Kasumi-1 (cell line): ENCODE results near the gene RTEL1.
A peak's percentile ranks its signal among the peaks of the same experiment; 100 is the strongest.
"Not testable (repeated sequence)": the region's sequence is repeated elsewhere in the genome, so short reads cannot be mapped to it uniquely, and the experiment has no call there.

ENCODE experiments used
- DNase-seq, 2 experiments: peaks; one replicate each; lab custom pipeline; 2025; lab: John Stamatoyannopoulos, UW

The RTEL1 gene, protein sequence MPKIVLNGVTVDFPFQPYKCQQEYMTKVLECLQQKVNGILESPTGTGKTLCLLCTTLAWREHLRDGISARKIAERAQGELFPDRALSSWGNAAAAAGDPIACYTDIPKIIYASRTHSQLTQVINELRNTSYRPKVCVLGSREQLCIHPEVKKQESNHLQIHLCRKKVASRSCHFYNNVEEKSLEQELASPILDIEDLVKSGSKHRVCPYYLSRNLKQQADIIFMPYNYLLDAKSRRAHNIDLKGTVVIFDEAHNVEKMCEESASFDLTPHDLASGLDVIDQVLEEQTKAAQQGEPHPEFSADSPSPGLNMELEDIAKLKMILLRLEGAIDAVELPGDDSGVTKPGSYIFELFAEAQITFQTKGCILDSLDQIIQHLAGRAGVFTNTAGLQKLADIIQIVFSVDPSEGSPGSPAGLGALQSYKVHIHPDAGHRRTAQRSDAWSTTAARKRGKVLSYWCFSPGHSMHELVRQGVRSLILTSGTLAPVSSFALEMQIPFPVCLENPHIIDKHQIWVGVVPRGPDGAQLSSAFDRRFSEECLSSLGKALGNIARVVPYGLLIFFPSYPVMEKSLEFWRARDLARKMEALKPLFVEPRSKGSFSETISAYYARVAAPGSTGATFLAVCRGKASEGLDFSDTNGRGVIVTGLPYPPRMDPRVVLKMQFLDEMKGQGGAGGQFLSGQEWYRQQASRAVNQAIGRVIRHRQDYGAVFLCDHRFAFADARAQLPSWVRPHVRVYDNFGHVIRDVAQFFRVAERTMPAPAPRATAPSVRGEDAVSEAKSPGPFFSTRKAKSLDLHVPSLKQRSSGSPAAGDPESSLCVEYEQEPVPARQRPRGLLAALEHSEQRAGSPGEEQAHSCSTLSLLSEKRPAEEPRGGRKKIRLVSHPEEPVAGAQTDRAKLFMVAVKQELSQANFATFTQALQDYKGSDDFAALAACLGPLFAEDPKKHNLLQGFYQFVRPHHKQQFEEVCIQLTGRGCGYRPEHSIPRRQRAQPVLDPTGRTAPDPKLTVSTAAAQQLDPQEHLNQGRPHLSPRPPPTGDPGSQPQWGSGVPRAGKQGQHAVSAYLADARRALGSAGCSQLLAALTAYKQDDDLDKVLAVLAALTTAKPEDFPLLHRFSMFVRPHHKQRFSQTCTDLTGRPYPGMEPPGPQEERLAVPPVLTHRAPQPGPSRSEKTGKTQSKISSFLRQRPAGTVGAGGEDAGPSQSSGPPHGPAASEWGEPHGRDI (N-terminal part only)

DNA sequence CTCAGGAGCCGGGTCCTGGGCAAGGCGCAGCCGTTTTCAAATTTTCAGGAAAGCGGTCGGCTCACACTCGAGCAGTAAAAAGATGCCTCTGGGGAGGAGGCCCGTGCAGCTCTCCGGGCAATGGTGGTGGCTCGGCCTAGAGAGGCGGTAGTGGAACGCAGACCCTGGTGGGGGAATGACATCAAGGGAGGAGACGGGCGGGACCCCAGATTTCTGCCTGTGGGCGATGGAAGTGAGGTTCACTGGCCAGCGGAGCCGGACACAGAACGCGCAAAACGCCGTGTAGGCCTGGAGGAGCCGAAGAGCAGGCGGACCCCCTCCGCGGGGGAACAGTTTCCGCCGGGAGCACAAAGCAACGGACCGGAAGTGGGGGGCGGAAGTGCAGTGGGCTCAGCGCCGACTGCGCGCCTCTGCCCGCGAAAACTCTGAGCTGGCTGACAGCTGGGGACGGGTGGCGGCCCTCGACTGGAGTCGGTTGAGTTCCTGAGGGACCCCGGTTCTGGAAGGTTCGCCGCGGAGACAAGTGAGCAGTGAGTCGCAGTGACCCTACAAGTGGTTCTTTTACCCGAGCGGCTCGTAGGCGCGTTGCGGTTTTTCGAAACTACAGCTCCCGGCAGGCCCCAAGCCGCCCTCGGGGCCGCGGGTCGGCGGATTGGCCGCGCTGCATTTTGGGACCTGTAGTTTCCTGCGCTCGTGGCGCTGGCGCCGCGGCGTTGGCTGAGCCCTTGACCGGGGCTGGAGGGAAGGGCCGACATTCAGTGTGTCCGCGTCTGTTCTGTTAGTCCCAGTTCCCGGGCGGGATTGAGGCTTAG lies at the start of gene RTEL1:
Gene RTEL1, plus strand, starts transcription at position 376 of the 812 bp plus-strand sequence. CDS start 1,091 bp downstream, outside the sequence.
- peak; percentile 79 to 82 for DNase-seq

DNA sequence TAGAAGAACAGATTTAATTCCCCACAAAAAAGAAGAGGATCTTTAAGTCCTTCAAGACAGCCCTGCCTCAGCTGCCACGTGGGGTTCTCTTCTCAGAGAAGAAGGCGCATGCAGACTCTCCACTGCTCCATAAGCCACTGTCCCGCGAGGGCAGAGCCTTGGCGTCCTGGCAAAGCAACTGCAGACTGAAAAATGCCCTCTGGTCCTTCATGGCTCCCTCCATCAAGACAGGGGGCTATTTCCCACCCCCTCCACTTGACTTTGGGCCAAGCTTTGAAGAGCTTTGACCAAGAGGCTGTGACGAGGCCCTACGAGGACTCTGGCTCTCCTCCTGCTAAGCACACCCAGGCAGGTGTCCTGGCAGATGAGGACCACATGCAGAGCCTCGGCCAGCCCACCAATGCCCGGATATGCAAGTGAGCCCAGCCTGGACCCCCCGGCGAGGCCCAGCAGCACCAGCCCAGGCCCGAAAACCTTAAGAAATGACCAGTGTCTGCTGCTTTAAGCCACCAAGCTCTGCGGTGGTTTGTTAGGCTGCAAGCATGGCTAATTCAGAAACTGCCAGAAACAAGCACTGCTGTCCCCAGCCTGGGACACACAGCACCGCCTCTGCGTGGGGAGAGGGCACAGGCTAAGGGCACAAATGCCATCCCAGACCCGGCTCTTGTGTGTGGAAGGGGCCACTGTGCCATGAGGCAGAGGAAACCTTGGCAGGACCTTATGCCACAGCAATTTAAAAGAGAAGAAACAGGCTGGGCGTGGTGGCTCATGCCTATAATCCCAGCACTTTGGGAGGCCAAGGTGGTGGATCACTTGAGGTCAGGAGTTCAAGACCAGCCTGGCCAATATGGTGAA lies 47.3 kb upstream of the RTEL1 start:
- no peak for DNase-seq

DNA sequence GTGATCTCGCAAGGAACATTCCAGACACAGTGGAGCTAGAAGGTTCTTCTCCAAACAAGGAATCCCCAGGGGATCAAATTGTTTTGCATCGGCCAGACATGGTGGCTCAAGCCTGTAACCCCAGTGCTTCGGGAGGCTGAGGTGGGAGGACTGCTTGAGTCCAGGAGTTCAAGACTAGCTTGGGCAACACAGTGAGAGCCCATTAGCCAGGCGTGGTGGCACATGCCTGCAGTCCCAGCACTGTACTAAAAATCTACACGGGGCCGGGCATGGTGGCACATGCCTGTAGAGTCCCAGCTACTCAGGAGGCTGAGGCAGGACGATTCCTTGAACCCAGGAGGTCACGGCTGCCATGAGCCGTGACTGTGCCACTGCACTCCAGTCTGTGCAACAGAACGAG lies 46.5 kb upstream of the RTEL1 start:
- no peak for DNase-seq

DNA sequence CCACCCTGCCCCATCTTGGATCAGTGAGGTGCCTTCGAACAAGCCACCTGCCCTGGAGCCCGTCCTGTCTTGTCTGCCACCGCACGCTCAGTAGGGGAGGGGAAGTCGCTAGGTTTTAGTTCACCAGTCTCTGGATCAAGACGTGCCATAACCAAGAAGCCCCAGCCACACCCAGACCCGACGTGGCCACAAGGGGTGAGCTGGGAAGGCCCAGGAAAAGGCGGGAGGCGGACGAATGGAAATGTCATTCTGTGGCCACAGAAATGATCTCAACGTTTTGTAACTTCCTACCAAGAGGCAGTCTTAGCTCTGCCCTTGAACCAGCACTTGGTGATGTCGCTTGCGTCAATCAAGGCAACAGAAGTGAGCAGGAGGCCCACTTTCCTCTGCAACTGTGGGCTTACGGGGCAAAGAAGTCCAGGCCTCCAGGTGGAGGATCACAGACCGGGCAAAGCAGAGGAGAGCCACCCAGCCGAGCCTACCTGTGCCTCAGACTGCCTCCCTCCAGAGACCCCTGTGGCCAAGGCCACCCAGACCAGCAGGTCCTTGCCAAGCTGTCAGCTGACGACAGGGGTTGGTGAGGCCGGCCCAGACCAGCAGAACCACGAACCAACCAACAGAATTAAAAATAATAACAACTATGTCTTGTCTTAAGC lies 45.7 kb upstream of the RTEL1 start:
- peak; percentile 62 to 71 for DNase-seq

DNA sequence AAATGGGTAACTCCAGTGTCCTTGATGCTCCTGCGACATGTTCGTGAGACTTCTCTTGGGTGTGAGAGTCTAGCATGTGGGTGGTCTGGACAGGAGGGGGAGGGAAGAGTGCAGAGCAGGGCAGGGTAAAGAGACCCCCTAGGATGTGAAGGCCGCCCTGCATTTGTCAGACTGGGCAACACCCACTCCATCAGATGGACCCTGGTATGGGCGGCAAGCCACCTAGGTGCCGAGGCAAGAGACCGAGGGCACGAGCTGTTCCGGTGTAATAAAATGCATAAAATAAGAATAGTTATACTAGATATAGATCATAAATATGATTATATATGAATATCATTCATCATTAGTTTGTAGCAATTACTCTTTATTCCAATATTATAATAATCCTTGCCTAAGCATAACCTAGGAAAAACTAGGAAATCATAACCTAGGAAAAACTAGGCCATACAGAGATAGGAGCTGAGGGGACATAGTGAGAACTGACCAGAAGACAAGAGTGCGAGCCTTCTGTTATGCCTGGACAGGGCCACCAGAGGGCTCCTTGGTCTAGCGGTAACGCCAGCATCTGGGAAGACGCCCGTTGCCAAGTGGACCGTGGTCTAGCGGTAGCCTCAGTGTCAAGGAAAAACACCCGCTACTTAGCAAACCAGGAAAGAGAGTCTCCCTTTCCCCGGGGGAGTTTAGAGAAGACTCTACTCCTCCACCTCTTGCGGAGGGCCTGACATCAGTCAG lies 44.1 kb upstream of the RTEL1 start:
- DNase-seq, result not testable (repeated sequence)

DNA sequence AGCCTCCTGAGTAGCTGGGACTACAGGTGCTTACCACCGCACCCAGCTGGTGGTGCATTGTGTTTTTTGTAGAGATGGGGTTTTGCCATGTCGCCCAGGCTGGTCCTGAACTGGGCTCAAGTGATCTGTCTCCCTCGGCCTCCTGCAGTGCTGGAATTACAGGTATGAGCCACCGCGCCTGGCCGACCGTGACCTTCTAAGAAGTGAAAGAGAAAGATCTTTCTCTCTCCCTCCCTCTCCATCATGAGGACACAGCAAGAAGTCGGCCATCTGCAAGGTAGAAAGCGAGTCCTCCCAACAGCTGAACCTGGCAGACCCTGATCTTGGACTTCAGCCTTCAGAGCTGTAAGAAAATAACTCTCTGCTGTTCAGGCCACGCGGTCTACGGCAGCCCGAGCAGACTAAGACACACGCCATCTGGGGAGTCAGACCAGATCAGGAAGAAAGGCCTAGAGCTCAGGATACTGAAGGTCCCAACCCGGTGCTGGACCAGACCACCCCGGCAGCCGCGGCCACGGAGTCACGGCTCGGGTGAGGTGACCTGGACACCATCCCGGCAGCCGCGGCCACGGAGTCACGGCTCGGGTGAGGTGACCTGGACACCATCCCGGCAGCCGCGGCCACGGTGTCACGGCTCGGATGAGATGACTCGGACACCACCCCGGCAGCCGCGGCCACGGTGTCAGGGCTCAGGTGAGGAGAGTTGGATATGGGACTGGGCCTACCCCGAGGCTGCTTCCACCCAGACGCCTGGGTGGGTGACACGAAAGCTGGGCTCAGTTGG lies 40.8 kb upstream of the RTEL1 start:
- no peak for DNase-seq

DNA sequence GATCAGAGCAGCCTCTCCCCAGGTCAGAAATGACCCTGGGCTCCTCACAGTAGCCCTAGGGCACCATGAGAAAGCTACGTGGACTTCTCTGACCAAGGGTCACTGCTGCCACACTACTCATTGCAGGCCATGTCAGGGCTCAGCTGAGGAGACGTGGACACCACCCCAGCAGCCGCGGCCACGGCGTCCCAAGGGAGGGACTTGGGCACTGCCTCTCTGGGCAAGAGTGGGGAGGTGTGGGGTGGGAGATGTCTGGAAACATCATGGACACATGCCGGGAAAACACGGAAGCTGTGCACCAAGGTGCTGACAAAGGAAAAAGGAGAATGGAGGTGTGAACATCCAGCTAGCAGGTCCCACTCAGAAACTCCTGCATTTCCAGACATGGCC lies 40.2 kb upstream of the RTEL1 start:
- no peak for DNase-seq

DNA sequence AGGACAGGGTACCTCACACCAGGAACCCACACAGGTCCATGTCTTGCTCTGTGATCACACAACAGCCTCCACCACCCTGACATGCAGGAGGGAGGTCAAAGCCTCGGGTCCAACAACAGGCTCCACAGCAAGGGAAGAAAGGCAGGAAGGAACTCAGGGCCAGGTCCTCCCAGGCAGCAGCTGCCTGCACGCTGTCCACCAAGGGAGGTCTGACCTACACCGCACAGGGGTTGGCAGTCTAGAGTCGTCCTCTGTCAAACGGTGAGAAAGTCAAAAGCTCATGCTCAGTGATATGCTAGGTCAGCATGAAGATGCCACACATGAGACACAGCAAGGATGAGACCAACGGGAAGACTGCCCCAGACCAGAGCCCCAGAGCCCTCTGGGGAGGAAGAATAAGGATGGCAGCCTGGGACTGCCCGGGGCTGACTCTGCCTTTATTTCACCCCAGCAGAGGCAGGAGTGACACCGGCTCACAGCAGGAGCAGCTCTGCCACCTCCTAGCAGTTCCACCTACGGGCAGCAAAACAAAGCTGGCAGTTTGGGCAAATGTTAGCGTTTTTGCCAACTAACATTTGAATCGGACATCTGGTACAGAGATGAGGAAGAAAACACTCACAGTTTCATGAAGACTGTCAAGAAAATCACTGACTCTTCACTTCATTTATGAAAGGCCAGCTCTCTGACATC lies 39.7 kb upstream of the RTEL1 start:
- no peak for DNase-seq

DNA sequence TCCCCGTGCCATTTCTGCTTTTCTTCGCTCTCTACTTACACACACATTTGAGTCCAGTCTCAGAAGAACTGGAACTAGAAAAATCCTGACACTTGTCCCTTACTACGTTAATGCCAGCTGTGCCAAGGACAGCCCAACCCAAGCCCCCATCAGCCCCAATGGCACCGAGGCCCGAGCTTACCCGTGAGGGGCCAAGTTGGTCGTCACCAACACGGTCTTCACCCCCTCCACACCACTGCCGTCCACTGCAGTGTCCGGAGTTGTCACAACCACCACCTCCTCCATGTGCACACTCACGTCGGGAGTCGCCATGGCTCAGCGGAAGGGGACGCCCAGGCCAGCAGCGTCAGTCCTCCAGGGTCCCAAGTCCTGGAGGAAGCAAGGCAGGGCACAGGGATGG lies 39.0 kb upstream of the RTEL1 start:
- DNase-seq, result no peak

DNA sequence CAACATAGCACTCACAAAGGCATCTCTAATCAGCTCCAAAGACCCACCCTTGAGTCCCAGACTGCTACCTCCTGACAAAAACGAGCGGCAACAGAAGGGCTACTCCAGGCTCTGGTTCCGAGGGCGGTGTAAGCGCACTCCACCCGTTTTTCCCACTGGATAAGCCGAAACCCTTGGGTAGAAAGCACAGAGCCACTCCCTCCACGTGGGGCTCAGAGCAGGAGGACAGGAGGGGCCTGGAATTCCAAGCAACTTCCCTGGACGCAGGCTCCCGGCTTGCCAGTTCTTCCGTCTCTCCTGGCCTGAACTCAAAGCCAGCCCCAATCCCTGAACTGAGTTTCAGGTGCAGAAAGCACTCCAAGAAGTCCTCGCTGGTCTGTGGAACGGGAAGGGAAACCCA lies 38.6 kb upstream of the RTEL1 start:
- DNase-seq, result no peak

DNA sequence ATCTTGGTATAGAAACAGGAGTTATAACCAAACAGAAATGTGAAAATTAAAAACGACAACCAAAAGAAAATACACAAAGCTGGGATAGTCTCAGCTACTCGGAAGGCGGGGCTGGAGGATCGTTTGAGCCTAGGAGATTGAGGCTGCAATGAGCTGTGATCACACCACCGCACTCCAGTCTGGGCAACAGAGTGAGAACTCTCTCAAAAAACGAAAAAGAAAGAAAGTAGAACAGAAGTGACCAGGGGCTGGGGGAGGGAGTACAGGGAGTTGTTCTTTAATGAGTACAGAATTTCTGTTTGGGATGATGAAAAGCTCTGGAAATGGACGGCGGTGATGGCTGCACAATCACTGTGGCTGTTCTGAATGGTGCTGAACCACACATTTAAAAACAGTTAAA lies 37.1 kb upstream of the RTEL1 start:
- DNase-seq, result no peak

DNA sequence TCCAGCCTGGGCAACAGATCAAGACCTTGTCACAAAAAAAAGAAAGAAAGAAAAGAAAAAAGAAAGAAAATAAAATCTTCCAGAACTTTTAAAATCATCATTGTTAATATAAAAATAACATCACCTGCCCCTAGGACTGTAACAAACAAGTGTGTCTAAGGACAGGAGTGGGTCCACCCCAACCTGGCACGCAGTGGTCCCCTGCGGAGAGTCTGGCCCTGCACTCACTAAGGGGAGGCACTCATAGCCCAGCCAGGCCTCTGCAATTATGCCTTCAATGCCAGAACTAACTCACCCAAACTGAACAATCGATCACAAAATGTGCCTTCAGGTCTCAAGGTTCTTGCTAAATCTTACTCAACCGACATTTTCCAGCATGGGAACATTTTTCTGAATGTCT lies 36.0 kb upstream of the RTEL1 start:
- no peak for DNase-seq

DNA sequence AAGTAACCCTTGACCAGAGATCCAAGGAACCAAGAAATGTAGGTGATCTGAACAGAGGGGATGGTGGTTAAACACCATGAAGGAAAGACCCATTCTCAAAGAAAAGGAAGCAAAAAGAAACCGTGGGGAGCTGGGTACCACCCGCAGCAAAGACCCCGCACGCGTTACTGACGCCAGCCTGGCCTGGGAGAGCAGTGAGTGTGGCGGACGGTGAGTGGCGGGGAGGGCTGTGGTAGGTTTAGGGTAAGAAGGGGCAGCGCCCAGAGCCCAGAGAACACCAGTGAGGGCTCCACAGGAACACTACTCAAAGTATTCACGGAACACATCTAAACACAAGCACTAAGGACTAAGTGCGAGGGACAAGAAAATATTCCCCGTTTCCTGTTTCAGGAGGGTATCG lies 35.4 kb upstream of the RTEL1 start:
- no peak for DNase-seq

DNA sequence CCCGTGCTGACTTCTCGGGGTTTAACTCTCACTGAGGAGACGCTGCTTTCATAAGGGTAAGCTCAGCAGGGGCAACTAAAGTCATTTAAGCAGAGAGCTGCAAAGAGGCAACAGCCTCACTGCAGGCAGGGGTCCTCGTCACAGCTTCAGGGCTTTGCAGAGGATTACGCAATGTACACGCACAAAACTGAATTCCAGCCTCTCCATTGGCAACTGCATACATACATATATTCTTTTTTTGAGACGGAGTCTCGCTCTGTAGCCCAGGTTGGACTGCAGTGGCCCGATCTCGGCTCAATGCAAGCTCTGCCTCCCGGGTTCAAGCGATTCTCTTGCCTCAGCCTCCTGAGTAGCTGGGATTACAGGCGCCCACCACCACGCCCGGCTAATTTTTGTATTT lies 33.6 kb upstream of the RTEL1 start:
- peak; percentile 54 to 56 for DNase-seq

DNA sequence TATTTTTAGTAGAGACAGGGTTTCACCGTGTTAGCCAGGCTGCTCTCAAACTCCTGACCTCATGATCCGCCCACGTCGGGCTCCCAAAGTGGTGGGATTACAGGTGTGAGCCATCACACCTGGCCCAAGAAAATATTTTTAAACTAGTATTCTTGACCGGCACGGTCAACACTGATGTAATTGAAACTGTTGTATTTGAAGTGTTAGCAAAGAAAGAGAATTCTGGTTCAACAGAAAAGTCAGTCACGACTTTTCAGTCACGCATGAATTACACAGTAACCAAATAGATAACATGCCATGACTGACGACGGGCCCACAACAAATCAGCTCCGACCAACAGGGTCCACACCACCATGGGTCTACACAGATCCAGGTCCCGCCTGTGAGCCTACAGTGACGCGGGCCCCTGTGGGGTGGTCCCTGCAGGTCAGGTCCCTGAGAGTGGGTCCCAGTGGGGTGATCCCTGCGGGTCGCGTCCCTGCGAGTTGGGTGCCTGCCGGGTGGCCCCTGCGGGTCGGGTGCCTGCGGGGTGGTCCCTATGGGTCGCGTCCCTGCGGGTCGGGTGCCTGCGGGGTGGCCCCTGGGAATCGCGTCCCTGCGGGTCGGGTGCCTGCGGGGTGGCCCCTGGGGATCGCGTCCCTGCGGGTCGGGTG lies 32.2 kb upstream of the RTEL1 start:
- DNase-seq, result peak in 1 of 2 experiments; percentile 11

DNA sequence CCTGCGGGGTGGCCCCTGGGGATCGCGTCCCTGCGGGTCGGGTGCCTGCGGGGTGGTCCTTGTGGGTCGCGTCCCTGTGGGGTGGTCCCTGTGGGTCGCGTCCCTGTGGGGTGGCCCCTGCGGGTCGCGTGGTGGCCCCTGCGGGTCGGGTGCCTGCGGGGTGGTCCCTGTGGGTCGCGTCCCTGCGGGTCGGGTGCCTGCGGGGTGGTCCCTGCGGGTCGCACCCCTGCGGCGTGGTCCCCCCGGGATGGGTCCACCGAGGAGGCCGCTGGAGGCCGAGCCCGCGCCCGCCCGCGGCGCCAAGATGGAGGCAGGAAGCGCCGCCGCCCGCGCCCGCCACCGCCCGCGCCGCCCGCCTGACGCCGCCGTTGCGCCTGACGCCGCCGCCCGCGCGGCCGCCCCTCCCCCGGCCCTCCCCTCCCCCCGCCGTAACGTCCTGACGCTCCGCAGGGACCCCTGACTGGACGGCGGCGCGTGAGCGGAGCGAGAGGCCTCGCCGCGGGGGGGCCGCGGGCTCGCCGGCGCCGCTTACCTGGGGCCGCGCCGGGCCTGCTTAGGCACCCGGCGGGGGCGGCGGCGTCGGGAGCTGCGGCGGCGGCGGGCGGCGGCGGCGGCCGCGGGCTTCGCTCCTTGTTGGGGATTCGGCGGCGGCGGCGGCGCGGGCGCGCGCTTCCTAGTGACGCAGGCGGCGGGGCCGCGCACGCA lies 31.5 kb upstream of the RTEL1 start, which contains the start of gene GMEB2:
Gene GMEB2, minus strand, starts transcription at position 678 of the 705 bp plus-strand sequence. CDS start 7,704 bp downstream, outside the sequence.
- DNase-seq, result peak; percentile 75 to 82
